GM12872 (cell line): Measurements from ENCODE around the gene FAF2.

Experiments used
- CTCF ChIP-seq: IDR thresholded peaks from 3 replicates; pipeline ENCODE4 v1.5.1; 2011; ENCODE audit warnings: low read depth, mild to moderate bottlenecking, low read length, moderate library complexity; ENCODE audit not compliant: insufficient read depth

Gene FAF2

GRCh38 chr5:176545737-176546509 is 97.7 kb downstream of the FAF2 start:
- no peak for TF ChIP-seq CTCF

- no peak for TF ChIP-seq CTCF
These were observed 99.6 kb downstream of the FAF2 start for GRCh38 chr5:176547802-176548201.

GRCh38 chr5:176548967-176549444 is 100.8 kb downstream of the FAF2 start, which contains the start of gene CDHR2:
Gene CDHR2 (plus strand): TSS chr5:176549342. CDS start chr5:176565353, 16,011 bp downstream.
- no peak for TF ChIP-seq CTCF

- no peak for TF ChIP-seq CTCF
These were observed 101.7 kb downstream of the FAF2 start for GRCh38 chr5:176549871-176550270.

GRCh38 chr5:176550275-176550831 is 102.2 kb downstream of the FAF2 start:
- TF ChIP-seq CTCF = no peak

- TF ChIP-seq CTCF = no peak
These were observed 104.2 kb downstream of the FAF2 start for GRCh38 chr5:176552332-176552869.

GRCh38 chr5:176553260-176554085 is 105.3 kb downstream of the FAF2 start:
- TF ChIP-seq CTCF = no peak
